22Rv1 (cell line): ENCODE results near the gene MSL3B.

Experiments
- H3K27ac ChIP-seq: fragments of 450-650 bp; 2 replicates; pipeline ENCODE4 v1.5.1; 2017
- ZFX ChIP-seq: fragments of 450-650 bp; IDR thresholded peaks from 2 replicates; pipeline ENCODE4 v1.6.1; 2017; ENCODE audit warnings: antibody characterized with exemption, borderline replicate concordance
- TF ChIP-seq, protein P1 (sequence below): fragments of 450-650 bp; IDR thresholded peaks from 2 replicates; pipeline ENCODE4 v1.5.1; 2017; ENCODE audit warnings: mild to moderate bottlenecking

Gene MSL3B

DNA sequence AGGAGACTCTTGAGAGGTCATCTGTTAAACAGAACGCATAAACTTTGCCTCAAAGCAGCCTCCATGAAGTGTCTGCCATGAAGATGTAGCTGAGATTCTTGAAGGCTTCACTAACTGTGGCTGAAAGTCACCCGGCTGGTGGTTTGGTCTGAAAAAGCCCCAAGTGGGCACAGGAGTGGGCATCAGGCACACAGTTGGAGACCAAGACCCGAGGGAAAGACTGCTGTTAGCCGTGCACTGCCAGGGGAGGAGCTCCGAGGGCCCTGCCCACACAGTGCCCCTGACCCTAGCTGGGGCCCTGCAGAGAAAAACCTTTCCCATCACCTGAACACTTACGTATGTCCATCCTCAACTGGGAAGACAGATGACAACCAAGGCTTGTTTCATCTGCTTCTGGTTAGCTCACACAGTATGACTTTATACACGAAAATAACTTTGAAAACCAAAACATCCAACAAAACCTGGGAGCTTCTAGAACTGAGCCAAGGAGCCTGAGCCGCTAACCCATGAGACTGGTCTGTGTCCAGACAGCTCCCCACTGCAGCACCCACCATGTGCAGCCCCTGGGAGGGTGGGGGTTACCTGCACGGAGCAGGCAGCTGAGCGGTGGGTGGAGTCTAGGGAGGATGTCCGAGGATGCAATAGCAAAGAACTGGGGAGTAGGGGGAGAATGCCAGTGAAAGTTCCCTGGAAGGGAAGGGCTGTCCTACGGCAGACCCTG is 29.3 kb downstream of the MSL3B start:
- TF ChIP-seq ZFX = no peak
- TF ChIP-seq, protein P1, sequence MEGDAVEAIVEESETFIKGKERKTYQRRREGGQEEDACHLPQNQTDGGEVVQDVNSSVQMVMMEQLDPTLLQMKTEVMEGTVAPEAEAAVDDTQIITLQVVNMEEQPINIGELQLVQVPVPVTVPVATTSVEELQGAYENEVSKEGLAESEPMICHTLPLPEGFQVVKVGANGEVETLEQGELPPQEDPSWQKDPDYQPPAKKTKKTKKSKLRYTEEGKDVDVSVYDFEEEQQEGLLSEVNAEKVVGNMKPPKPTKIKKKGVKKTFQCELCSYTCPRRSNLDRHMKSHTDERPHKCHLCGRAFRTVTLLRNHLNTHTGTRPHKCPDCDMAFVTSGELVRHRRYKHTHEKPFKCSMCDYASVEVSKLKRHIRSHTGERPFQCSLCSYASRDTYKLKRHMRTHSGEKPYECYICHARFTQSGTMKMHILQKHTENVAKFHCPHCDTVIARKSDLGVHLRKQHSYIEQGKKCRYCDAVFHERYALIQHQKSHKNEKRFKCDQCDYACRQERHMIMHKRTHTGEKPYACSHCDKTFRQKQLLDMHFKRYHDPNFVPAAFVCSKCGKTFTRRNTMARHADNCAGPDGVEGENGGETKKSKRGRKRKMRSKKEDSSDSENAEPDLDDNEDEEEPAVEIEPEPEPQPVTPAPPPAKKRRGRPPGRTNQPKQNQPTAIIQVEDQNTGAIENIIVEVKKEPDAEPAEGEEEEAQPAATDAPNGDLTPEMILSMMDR = no peak
- no peak overlapping the region for H3K27ac ChIP-seq

DNA sequence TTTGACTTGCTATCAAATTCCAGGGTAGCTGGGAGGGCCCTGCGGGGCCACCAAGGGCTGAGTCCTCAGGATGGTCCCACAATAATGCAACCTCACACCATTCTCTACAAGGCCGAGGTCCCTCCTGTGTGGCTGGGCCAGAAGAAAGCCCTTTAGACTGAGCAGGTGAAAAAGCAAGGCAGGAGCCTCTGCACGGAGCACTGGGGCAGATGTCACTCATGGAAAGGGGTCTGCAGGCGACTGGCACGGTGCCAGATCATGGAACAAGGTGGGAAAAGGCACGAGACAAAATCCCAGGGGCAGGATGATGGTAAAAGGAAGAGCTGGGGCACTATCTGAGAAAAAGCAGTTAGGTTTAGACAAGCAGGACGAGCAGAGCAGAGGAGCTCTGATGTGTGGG is 29.9 kb downstream of the MSL3B start:
- TF ChIP-seq, protein P1 = no peak
- no peak for TF ChIP-seq ZFX
- no peak overlapping the region for H3K27ac ChIP-seq

DNA sequence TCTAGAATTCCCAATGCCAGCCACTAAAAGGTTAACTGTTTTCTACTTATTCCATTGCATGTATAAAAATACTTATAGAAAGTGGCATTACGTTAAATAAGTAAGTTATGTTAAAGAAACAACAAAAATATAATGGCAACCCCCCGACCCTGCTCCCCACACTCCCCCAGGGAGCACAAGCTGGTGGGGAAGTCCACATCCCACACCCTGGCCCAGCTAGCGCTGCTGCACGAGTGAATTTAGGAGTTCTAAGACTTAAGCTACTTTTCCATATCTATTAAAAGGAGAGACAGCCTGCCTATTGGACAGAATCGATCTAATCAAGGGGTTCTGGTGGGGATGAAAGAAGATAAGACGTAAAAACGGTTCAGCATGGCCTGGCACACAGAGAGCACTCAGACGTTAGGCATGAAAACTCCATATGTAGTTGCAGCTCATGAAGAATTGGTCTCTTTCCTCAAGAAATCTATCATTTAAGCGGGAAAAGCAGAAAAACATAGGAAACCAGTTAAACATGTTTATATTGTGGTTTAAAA is 30.4 kb downstream of the MSL3B start:
- no peak for TF ChIP-seq ZFX
- TF ChIP-seq, protein P1 = no peak
- H3K27ac ChIP-seq = no peak overlapping the region

DNA sequence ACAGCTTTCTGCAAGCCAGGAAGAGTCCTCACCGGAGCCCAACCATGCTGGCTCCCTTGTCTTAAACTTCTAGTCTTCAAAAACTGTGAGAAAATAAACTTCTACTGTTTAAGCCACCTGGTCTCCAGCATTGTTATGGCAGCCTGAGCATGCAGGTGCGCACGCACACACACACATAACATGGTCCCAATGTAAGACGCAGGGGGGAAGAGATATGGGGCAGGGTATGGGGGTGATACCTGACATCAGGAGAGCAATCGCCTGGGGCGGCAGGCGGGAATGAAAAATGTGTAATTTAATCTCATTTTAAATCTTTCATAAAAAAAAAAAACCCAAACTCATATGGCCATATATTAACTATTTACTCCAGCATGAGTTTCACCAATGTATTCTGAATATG is 31.8 kb downstream of the MSL3B start:
- H3K27ac ChIP-seq = no peak overlapping the region
- TF ChIP-seq, protein P1 = no peak
- TF ChIP-seq ZFX = no peak

DNA sequence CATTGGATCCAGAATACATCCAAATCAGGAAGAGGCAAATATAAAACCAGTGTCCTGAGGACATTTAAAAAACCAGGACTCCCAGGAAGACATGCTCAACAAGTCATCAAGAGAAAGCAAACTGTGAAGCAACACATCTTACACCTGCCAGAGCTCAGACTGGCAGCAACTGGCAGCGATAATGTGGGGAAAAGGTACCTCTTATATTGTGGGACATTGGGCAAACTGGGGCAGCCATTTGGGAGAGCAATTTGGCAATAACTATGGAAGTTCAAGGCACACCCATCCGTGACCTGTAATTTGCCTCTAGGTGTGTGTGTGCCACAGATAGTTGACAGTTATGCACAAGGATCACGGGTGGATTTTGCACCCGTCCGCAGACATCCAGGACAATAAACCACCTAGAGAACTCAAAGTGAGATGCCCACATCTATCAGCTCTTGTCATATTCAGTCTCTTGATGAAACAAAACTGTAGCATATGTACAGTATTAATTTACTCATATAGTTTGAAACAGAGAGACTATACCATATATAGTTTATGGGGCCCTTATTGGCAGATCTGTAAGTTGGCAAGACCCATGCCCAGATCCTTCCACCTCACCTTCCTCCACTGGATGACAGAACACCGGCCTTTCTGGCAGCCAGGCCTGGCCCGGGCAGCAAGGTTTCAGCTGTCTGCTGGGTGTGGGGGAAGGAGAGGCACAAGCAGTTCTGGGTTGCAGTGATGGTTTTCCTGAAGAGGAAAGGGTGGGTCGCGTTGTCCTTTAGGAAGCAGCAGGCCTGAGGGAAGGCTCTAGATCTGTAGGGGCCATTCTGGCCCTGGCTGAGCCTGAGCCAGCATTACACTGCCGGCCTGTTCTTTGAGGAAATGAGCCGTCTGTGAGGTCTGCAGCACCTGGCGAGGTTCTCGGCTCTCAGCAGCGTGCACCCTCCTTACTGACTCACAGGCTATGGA is 32.7 kb downstream of the MSL3B start:
- H3K27ac ChIP-seq = 0 out of 2 replicates have a peak overlapping the region, but pooled peaks have one; percentile 1
- TF ChIP-seq, protein P1 = no peak
- no peak for TF ChIP-seq ZFX

DNA sequence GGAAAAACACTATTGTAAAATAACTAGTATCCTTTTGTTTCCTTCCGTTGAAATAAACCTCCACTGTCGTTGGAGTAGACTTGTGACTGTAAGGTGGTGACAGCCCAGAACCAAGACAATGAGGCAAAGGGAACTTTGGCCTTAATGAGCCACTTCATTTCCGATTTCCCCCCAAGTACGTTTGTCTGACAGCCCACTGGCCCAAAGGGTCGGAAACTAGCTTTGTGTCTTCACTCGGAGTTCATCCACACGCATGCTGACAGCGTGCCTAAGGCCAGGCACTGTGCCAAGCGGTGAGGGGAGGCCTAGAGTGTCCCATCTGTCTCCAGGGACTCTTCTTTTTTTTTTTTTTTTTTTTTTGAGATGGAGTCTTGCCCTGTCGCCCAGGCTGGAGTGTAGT is 34.8 kb downstream of the MSL3B start:
- TF ChIP-seq, protein P1 = no peak
- H3K27ac ChIP-seq = peak overlapping the region; percentile 41

DNA sequence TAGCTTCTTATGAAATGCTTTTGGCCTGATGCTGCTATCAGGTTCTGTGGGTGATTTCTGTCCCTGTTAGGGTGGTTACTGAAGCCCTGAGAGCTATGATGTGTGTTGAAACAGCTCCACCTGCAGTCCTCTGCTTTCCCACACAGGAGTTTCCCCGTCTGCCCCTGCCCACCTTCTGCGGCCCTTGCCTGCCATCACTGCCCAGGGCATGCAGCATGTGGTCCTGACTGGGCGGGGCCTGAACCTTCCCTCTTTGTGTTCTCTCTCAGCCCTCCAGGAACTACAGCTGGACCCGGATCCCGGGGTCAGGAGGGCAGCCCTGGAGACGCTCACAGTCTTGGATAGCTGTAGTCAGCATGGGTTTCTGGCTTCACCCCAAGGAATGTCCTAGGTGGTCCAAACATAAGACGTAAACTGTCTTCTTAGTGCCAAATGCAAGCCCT is 35.3 kb downstream of the MSL3B start:
- H3K27ac ChIP-seq = peak overlapping the region; percentile 41
- no peak for TF ChIP-seq ZFX
- TF ChIP-seq, protein P1 = peak; percentile 45
